Astrocyte of the spinal cord (primary cell): ENCODE data around the gene PDE6B.

ENCODE experiments used
- DNase-seq: peaks from one replicate; pipeline ENCODE4 v3.0.0; 2011; ENCODE audit warnings: low read depth, low spot score
- H3K4me3 ChIP-seq: 2 replicates; pipeline ENCODE4 v1.5.1; 2011; ENCODE audit warnings: low read depth, mild to moderate bottlenecking, low read length, moderate library complexity
- CTCF ChIP-seq: IDR thresholded peaks from 2 replicates; pipeline ENCODE4 v1.5.1; 2012; ENCODE audit warnings: low read depth, mild to moderate bottlenecking, low read length, inconsistent platforms
- in situ Hi-C: cut with HindIII; loops from 2 replicates; pipeline ENCODE4 v1.10.0; 2017; ENCODE audit warnings: low sequenced_read_pairs

PDE6B gene

GRCh38 chr4:579543-580175 lies 45.7 kb upstream of the PDE6B start:
- TF ChIP-seq CTCF, result no peak
- in situ Hi-C loops, result no loop called here
- DNase-seq, result no peak
- H3K4me3 ChIP-seq, result no peak overlapping the region

- no peak for DNase-seq
- in situ Hi-C loops, result no loop called here
- no peak for TF ChIP-seq CTCF
- no peak overlapping the region for H3K4me3 ChIP-seq
Measured at GRCh38 chr4:581181-581580, 44.2 kb upstream of the PDE6B start.

- in situ Hi-C loops, result no loop called here
- no peak for TF ChIP-seq CTCF
- H3K4me3 ChIP-seq, result no peak overlapping the region
- no peak for DNase-seq
Measured at GRCh38 chr4:581753-582361, 43.5 kb upstream of the PDE6B start.

- TF ChIP-seq CTCF, result no peak
- in situ Hi-C loops, result no loop called here
- H3K4me3 ChIP-seq, result no peak overlapping the region
- DNase-seq, result no peak
Measured at GRCh38 chr4:583820-584219, 41.6 kb upstream of the PDE6B start.

GRCh38 chr4:587671-588350 lies 37.6 kb upstream of the PDE6B start:
- H3K4me3 ChIP-seq, result no peak overlapping the region
- in situ Hi-C loops, result no loop called here
- no peak for DNase-seq
- no peak for TF ChIP-seq CTCF

- no peak for DNase-seq
Measured at GRCh38 chr4:588351-588849, 37.0 kb upstream of the PDE6B start.

More at GRCh38 chr4:588351-588849, 37.0 kb upstream of the PDE6B start:
- in situ Hi-C loops, result no loop called here
- H3K4me3 ChIP-seq, result no peak overlapping the region
- TF ChIP-seq CTCF, result no peak
